Measurements from ENCODE around the gene KCNJ15.

KCNJ15 gene

GRCh38 chr21:38268864-38269575 lies 12.2 kb downstream of the KCNJ15 start:
- no peak for DNase-seq

- DNase-seq, result peak; percentile 59
These were observed 12.8 kb downstream of the KCNJ15 start for GRCh38 chr21:38269576-38269936.

GRCh38 chr21:38272215-38272614 lies 15.4 kb downstream of the KCNJ15 start:
- DNase-seq, result no peak

- DNase-seq, result no peak
These were observed 17.2 kb downstream of the KCNJ15 start for GRCh38 chr21:38273745-38274542.

- peak; percentile 97 for DNase-seq
These were observed 20.8 kb downstream of the KCNJ15 start for GRCh38 chr21:38277501-38278131.

GRCh38 chr21:38280454-38280853 lies 23.7 kb downstream of the KCNJ15 start:
- no peak for DNase-seq

- DNase-seq, result no peak
These were observed 24.1 kb downstream of the KCNJ15 start for GRCh38 chr21:38280867-38281266.

GRCh38 chr21:38282921-38283320 lies 26.1 kb downstream of the KCNJ15 start:
- no peak for DNase-seq

GRCh38 chr21:38284216-38284615 lies 27.4 kb downstream of the KCNJ15 start:
- no peak for DNase-seq

GRCh38 chr21:38286739-38287471 lies 30.1 kb downstream of the KCNJ15 start:
- peak; percentile 75 for DNase-seq

- DNase-seq, result peak; percentile 35
These were observed 30.7 kb downstream of the KCNJ15 start for GRCh38 chr21:38287476-38287875.

- peak; percentile 99 for DNase-seq
These were observed 33.1 kb downstream of the KCNJ15 start for GRCh38 chr21:38289705-38290485.

GRCh38 chr21:38290809-38291208 lies 34.0 kb downstream of the KCNJ15 start:
- no peak for DNase-seq

GRCh38 chr21:38291874-38292273 lies 35.1 kb downstream of the KCNJ15 start:
- no peak for DNase-seq

GRCh38 chr21:38293113-38293512 lies 36.3 kb downstream of the KCNJ15 start:
- DNase-seq, result no peak

GRCh38 chr21:38293765-38294164 lies 37.0 kb downstream of the KCNJ15 start:
- no peak for DNase-seq

GRCh38 chr21:38294609-38295008 lies 37.8 kb downstream of the KCNJ15 start:
- no peak for DNase-seq

GRCh38 chr21:38295997-38296764 lies 39.4 kb downstream of the KCNJ15 start:
- peak; percentile 30 for DNase-seq

GRCh38 chr21:38297194-38297631 lies 40.4 kb downstream of the KCNJ15 start:
- DNase-seq, result peak; percentile 96

- no peak for DNase-seq
These were observed 41.1 kb downstream of the KCNJ15 start for GRCh38 chr21:38297871-38298270.

GRCh38 chr21:38298832-38299231 lies 42.0 kb downstream of the KCNJ15 start:
- no peak for DNase-seq
